ENCODE measurements around the gene ASPSCR1. TPM values are rescaled to one million over a fixed set of nuclear protein-coding genes. Genes with fewer than 3 reads are reported as not detected.

ASPSCR1 gene
- total and polyA plus RNA-seq, 2 of the 13 experiments (the other 11 are each of a cell fraction or from before 2014, with no cell fraction given) = 274 to 314 TPM

DNA sequence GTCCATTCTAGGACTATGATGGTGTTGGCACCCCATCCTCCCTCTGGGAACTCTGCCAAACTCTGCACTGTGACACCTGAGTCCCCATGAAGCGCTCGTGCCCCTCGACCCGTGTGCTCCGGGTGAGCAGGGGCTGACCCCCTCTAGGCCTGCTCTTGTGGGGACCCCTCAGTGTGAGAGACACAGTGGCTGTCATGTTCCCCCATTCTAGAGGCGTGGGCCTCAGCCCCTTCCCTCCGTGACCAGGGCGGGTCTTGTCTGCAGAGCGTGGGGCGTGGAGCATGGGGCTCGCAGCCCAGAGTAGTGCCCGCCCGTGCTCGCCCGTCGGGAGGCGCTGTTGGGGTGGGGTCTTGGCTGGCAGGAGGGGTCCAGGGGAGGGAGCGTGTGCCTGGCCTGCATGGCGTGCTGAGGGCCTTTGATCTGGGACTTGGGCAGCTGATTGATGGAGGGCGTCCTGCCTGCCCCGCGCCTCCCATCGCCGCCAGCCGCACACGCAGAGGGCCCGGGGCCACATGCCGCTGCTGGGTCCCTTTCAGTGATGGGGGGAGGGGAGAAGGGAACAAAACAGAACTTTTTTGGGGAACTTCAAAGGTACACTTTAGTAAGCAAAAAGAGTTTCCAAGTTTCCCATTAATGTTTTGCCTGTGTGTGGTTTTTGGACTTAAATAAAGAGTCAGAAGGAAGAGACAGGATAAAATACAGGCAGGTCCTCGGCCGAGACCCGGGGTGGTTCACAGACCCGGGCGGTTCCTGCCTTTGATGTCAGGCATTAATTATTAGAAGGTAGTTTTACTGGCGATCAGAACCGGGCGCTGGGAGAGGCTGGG is 22.8 kb downstream of the ASPSCR1 start (continued):
- TF ChIP-seq, protein P1, sequence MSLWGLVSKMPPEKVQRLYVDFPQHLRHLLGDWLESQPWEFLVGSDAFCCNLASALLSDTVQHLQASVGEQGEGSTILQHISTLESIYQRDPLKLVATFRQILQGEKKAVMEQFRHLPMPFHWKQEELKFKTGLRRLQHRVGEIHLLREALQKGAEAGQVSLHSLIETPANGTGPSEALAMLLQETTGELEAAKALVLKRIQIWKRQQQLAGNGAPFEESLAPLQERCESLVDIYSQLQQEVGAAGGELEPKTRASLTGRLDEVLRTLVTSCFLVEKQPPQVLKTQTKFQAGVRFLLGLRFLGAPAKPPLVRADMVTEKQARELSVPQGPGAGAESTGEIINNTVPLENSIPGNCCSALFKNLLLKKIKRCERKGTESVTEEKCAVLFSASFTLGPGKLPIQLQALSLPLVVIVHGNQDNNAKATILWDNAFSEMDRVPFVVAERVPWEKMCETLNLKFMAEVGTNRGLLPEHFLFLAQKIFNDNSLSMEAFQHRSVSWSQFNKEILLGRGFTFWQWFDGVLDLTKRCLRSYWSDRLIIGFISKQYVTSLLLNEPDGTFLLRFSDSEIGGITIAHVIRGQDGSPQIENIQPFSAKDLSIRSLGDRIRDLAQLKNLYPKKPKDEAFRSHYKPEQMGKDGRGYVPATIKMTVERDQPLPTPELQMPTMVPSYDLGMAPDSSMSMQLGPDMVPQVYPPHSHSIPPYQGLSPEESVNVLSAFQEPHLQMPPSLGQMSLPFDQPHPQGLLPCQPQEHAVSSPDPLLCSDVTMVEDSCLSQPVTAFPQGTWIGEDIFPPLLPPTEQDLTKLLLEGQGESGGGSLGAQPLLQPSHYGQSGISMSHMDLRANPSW (CRISPR knock-in tag; IDR thresholded peaks at IDR 0.05; ENCODE audit: borderline replicate concordance) = peak; percentile 56; the same call in 1 of the 2 replicates
- TF ChIP-seq ZNF205 (CRISPR knock-in tag; IDR thresholded peaks at IDR 0.05) (peak; percentile 37; the same call in 1 of the 2 replicates), ZNF484 (CRISPR knock-in tag; IDR thresholded peaks at IDR 0.05; ENCODE audit: borderline replicate concordance, low read depth) (no peak)
- TF ChIP-seq, protein P2, sequence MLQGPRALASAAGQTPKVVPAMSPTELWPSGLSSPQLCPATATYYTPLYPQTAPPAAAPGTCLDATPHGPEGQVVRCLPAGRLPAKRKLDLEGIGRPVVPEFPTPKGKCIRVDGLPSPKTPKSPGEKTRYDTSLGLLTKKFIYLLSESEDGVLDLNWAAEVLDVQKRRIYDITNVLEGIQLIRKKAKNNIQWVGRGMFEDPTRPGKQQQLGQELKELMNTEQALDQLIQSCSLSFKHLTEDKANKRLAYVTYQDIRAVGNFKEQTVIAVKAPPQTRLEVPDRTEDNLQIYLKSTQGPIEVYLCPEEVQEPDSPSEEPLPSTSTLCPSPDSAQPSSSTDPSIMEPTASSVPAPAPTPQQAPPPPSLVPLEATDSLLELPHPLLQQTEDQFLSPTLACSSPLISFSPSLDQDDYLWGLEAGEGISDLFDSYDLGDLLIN (CRISPR knock-in tag; IDR thresholded peaks at IDR 0.05; ENCODE audit: borderline replicate concordance) = no peak
- TF ChIP-seq, protein P3, sequence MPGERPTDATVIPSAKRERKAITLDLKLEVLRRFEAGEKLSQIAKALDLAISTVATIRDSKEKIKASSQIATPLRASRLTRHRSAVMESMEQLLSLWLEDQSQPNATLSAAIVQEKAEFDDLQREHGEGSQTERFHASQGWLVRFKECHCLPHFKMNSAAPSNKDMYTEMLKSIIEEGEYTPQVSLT (CRISPR knock-in tag; IDR thresholded peaks at IDR 0.05; ENCODE audit: borderline replicate concordance, low read depth) = no peak
- TF ChIP-seq, protein P4, sequence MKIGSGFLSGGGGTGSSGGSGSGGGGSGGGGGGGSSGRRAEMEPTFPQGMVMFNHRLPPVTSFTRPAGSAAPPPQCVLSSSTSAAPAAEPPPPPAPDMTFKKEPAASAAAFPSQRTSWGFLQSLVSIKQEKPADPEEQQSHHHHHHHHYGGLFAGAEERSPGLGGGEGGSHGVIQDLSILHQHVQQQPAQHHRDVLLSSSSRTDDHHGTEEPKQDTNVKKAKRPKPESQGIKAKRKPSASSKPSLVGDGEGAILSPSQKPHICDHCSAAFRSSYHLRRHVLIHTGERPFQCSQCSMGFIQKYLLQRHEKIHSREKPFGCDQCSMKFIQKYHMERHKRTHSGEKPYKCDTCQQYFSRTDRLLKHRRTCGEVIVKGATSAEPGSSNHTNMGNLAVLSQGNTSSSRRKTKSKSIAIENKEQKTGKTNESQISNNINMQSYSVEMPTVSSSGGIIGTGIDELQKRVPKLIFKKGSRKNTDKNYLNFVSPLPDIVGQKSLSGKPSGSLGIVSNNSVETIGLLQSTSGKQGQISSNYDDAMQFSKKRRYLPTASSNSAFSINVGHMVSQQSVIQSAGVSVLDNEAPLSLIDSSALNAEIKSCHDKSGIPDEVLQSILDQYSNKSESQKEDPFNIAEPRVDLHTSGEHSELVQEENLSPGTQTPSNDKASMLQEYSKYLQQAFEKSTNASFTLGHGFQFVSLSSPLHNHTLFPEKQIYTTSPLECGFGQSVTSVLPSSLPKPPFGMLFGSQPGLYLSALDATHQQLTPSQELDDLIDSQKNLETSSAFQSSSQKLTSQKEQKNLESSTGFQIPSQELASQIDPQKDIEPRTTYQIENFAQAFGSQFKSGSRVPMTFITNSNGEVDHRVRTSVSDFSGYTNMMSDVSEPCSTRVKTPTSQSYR (CRISPR knock-in tag; IDR thresholded peaks at IDR 0.05; ENCODE audit: borderline replicate concordance) = peak; percentile 98
